K562 (cell line): ENCODE measurements around the gene VPS18. TPM values are rescaled to one million over a fixed set of nuclear protein-coding genes. Genes with fewer than 3 reads are reported as not detected.

Experiments used
- ATAC-seq: fragments of 200-7000 bp; cut with Tn5 transposase; 3 replicates; pipeline ENCODE4 v1.9.1; 2020; ENCODE audit warnings: moderate library complexity
- BruUV-seq: library from RNA; stranded (reverse); fragments of 400-500 nt; replicated peaks from 2 replicates; lab custom pipeline; 2021; lab: Mats Ljungman, UMichigan
- CTCF ChIA-PET: fragments of 300-600 bp; formaldehyde crosslinking; extraction: SDS; loops from one replicate; lab custom pipeline; 2021; ENCODE audit warnings: low intra/inter-chr PET ratio; lab: Yijun Ruan, JAX
- POLR2A ChIA-PET: fragments of 300-600, 350-650 bp; sonication (Branson Sonifier 250); formaldehyde crosslinking; extraction: SDS; loops from one replicate; lab custom pipeline; 2021; ENCODE audit warnings: antibody characterized with exemption, inconsistent platforms; lab: Yijun Ruan, JAX
- DNase-seq, 4 experiments: peaks; one replicate each; pipeline versions ENCODE4 v3.0.0 to v3.0.0-alpha.2; 2011 to 2018; ENCODE audit warnings: low spot score in 3 of 4, mixed read lengths in 3 of 4; ENCODE audit errors: extremely low read depth in 1 of 4
- FAIRE-seq: peaks from 2 replicates; lab custom pipeline; 2011; peaks lifted over from hg19 to GRCh38; lab: Jason Lieb, UNC
- H2AFZ ChIP-seq: 2 replicates; pipeline ENCODE4 v1.6.0; 2011; ENCODE audit warnings: low read depth, low read length, control low read depth, inconsistent platforms
- H3K27ac ChIP-seq: fragments of 200-600 bp; 3 replicates; pipeline ENCODE4 v1.8.0; 2011; ENCODE audit warnings: low read depth, mild to moderate bottlenecking, control low read depth, inconsistent platforms, low read length, moderate library complexity, mixed read lengths; ENCODE audit errors: extremely low read depth
- H3K27me3 ChIP-seq, 2 experiments: fragments of 300-600 bp in 1 of 2; 2 replicates in 1 of 2; 3 replicates in 1 of 2; pipeline versions ENCODE4 v1.6.0 to v1.8.0; 2011; ENCODE audit warnings: inconsistent platforms in 2 of 2, low read length in 2 of 2, mild to moderate bottlenecking in 1 of 2, mixed read lengths in 1 of 2, moderate library complexity in 1 of 2; ENCODE audit not compliant: control insufficient read depth in 2 of 2, insufficient read depth in 2 of 2
- H3K36me3 ChIP-seq: fragments of 300-600 bp; 3 replicates; pipeline ENCODE4 v1.8.0; 2011; ENCODE audit warnings: mild to moderate bottlenecking, low read length, inconsistent platforms; ENCODE audit not compliant: control insufficient read depth, insufficient read depth
- H3K4me1 ChIP-seq, 2 experiments: fragments of 200-600 bp in 1 of 2; replicated peaks in 1 of 2; 2 replicates in 1 of 2; 3 replicates in 1 of 2; pipeline versions ENCODE4 v1.5.1 to v1.8.0; 2011; ENCODE audit warnings: inconsistent platforms in 2 of 2, low read length in 2 of 2, mild to moderate bottlenecking in 1 of 2, mixed read lengths in 1 of 2, moderate library complexity in 1 of 2; ENCODE audit not compliant: control insufficient read depth in 2 of 2, insufficient read depth in 2 of 2
- H3K4me2 ChIP-seq: 2 replicates; pipeline ENCODE4 v1.6.1; 2011; ENCODE audit warnings: low read length, control low read depth, inconsistent platforms, mixed read lengths; ENCODE audit not compliant: insufficient read depth
- H3K4me3 ChIP-seq: fragments of 200-600 bp; sonication (generic), shearing (Covaris generic); 2 replicates; pipeline ENCODE4 v1.5.1; 2016; ENCODE audit warnings: control low read depth, inconsistent platforms
- H3K79me2 ChIP-seq: fragments of 200-600 bp; 3 replicates; pipeline ENCODE4 v1.8.0; 2011; ENCODE audit warnings: low read length, inconsistent platforms; ENCODE audit not compliant: control insufficient read depth, insufficient read depth
- H3K9ac ChIP-seq, 2 experiments: 2 replicates each; pipeline versions ENCODE4 v1.6.0 to v1.6.1; 2011; ENCODE audit warnings: low read depth in 2 of 2, low read length in 2 of 2, control low read depth in 1 of 2, inconsistent platforms in 1 of 2, mild to moderate bottlenecking in 1 of 2, mixed read lengths in 1 of 2; ENCODE audit not compliant: insufficient read depth in 1 of 2
- H3K9me1 ChIP-seq: one replicate; pipeline ENCODE4 v1.6.0; 2011; ENCODE audit warnings: inconsistent platforms, mild to moderate bottlenecking, low read length, moderate library complexity; ENCODE audit not compliant: control insufficient read depth, insufficient read depth
- H3K9me3 ChIP-seq: replicated peaks from 2 replicates; pipeline ENCODE4 v1.5.1; 2011; ENCODE audit warnings: low read depth, low read length, inconsistent platforms; ENCODE audit not compliant: control insufficient read depth, insufficient read depth
- H4K20me1 ChIP-seq: replicated peaks from 2 replicates; pipeline ENCODE4 v1.6.1; 2011; ENCODE audit warnings: low read length, inconsistent platforms, mixed read lengths; ENCODE audit not compliant: control insufficient read depth, insufficient read depth
- CBX8 ChIP-seq: fragments of 200-600 bp; sonication (generic); IDR thresholded peaks from 2 replicates; pipeline ENCODE4 v1.6.1; 2012; ENCODE audit warnings: borderline replicate concordance, mixed run types, low read depth, mild to moderate bottlenecking, moderate library complexity, mixed read lengths, low read length, control low read depth, inconsistent platforms; ENCODE audit not compliant: poor library complexity, severe bottlenecking; ENCODE audit errors: extremely low read depth
- FOXP1 ChIP-seq: sonication (generic); formaldehyde crosslinking; IDR thresholded peaks from 2 replicates; pipeline ENCODE4 v1.8.0; 2022; ENCODE audit warnings: mild to moderate bottlenecking, missing genetic modification reagents
- GABPB1 ChIP-seq: sonication (generic); formaldehyde crosslinking; IDR thresholded peaks from 2 replicates; pipeline ENCODE4 v1.8.0; 2022; ENCODE audit warnings: mild to moderate bottlenecking, missing genetic modification reagents
- RBM34 ChIP-seq: fragments of 200-400 bp; formaldehyde crosslinking; IDR thresholded peaks from 2 replicates; pipeline ENCODE4 v1.6.1; 2018; ENCODE audit warnings: low read length, borderline replicate concordance; ENCODE audit not compliant: insufficient read depth
- RFX1 ChIP-seq: fragments of 450-650 bp; IDR thresholded peaks from 2 replicates; pipeline ENCODE4 v1.6.1; 2016; ENCODE audit warnings: mild to moderate bottlenecking, moderate library complexity
- TCF7L2 ChIP-seq: fragments of 150-350 bp; IDR thresholded peaks from 2 replicates; pipeline ENCODE4 v1.6.1; 2016; ENCODE audit warnings: low read depth, mild to moderate bottlenecking, low read length, moderate library complexity
- ZNF445 ChIP-seq: fragments of 250-450 bp; sonication (Bioruptor Pico); IDR thresholded peaks from 2 replicates; pipeline ENCODE4 v1.4.0; 2020; ENCODE audit warnings: low read depth, mild to moderate bottlenecking, moderate library complexity
- WGBS: fragments of 100-300 bp; shearing (Covaris generic); methylation state at CpG from one replicate; pipeline ENCODE4 v1.1.6; 2016; ENCODE audit warnings: low coverage, mixed read lengths; ENCODE audit not compliant: insufficient coverage; ENCODE audit errors: missing lambda C conversion rate; 5-methylcytosine and 5-hydroxymethylcytosine counted together
- in situ Hi-C: fragments of 300-500 bp; cut with MboI; formaldehyde crosslinking; loops from 4 replicates; pipeline ENCODE4 v1.15.0; 2018; ENCODE audit warnings: inconsistent platforms, mixed read lengths
- intact Hi-C: fragments of 100-400 bp; cut with micrococcal nuclease; formaldehyde crosslinking; loops from 2 replicates; pipeline ENCODE4 v1.14.2; 2022
- polyA plus RNA-seq, 8 experiments: library from polyadenylated mRNA; depleted of rRNA in 4 of 8; stranded (reverse) in 5 of 8; unstranded in 3 of 8; fragments of >200 nt; fragmentation: Nextera tagmentation in 2 of 8; fragmentation: Illumina TruSeq in 1 of 8; extraction: Ambion mirVana in 2 of 8; extraction: Trizol in 1 of 8; gene quantifications; 2 replicates each; pipeline versions ENCODE4 v1.2.1 to v1.2.3, GENCODE V29; 2011 to 2014; ENCODE audit warnings: inconsistent platforms in 1 of 8, missing spikeins in 1 of 8
- total RNA-seq, 7 experiments: library from RNA; depleted of rRNA in 6 of 7; stranded (reverse); fragments of >200 nt in 6 of 7; fragmentation: Illumina TruSeq in 2 of 7; extraction: Trizol in 2 of 7; gene quantifications; 2 replicates each; pipeline versions ENCODE4 v1.2.1 to v1.2.3, GENCODE V29; 2011 to 2021; ENCODE audit warnings: low replicate concordance in 1 of 7

The VPS18 gene
- total and polyA plus RNA-seq, 9 of the 15 experiments (the other 6 are each of a cell fraction or from before 2014, with no cell fraction given), result 0.73 to 19.9 (median 8.5) TPM

DNA sequence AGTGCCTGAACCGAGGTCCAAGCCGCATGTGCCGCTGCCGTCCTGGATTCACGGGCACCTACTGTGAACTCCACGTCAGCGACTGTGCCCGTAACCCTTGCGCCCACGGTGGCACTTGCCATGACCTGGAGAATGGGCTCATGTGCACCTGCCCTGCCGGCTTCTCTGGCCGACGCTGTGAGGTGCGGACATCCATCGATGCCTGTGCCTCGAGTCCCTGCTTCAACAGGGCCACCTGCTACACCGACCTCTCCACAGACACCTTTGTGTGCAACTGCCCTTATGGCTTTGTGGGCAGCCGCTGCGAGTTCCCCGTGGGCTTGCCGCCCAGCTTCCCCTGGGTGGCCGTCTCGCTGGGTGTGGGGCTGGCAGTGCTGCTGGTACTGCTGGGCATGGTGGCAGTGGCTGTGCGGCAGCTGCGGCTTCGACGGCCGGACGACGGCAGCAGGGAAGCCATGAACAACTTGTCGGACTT, 42.0 kb downstream of the VPS18 start:
- H3K36me3 ChIP-seq, result no peaks in the 10 kb centered on the region
- peaks cover 7 to 30% of the 10 kb centered on the region in 2 experiments; a peak in 4 of 5 replicates for H3K4me1 ChIP-seq
- WGBS, result 47% methylated on average over 31 of the region's 31 CpGs
- CTCF ChIA-PET, result no interaction called here
- peak overlapping the region in 1 of 2 experiments; percentile 53; a peak in 1 of 4 replicates for H3K9ac ChIP-seq
- BruUV-seq, result no TSS peak
- no peak for FAIRE-seq
- POLR2A ChIA-PET, result interaction anchor here (0.6 to 1.5 kb wide), 3 partner anchors 17 to 36 kb away, joined by 3 to 4 read pairs (median 3); partner anchors contain the start of gene CHAC1
- no peak for TF ChIP-seq GABPB1
- no peak for TF ChIP-seq FOXP1 (CRISPR knock-in tag)
- no peak for TF ChIP-seq CBX8
- TF ChIP-seq RFX1, result no peak
- no peak for TF ChIP-seq ZNF445 (CRISPR knock-in tag)
- TF ChIP-seq TCF7L2, result no peak
- TF ChIP-seq RBM34, result no peak
- intact Hi-C loops, result no loop called here
- no peak overlapping the region for H3K4me2 ChIP-seq
- peaks cover 3% of the 10 kb centered on the region for H3K9me1 ChIP-seq
- DNase-seq, result no peak
- no peak overlapping the region for H3K4me3 ChIP-seq
- H2AFZ ChIP-seq, result no peak overlapping the region
- no peak overlapping the region for H3K27ac ChIP-seq
- no peak for ATAC-seq
- H3K9me3 ChIP-seq, result no peaks in the 10 kb centered on the region
- H3K79me2 ChIP-seq, result no peaks in the 10 kb centered on the region
- in situ Hi-C loops, result no loop called here
- H4K20me1 ChIP-seq, result no peaks in the 10 kb centered on the region
- H3K27me3 ChIP-seq, result no peaks in the 10 kb centered on the region
